NB4 (cell line): Measurements from ENCODE around the gene FAM81A.

ENCODE experiments used
- CTCF ChIP-seq: IDR thresholded peaks from one replicate; pipeline ENCODE4 v1.5.1; 2012; ENCODE audit warnings: low read depth, low read length
- MYC ChIP-seq: IDR thresholded peaks from 2 replicates; pipeline ENCODE4 v1.6.1; 2011; ENCODE audit warnings: low read depth, low read length
- POLR2A ChIP-seq: IDR thresholded peaks from 2 replicates; pipeline ENCODE4 v1.6.1; 2011; ENCODE audit warnings: mild to moderate bottlenecking; ENCODE audit not compliant: insufficient read length; ENCODE audit errors: extremely low read depth

GRCh38 chr15:59549301-59550185 is 111.6 kb downstream of the FAM81A start:
- TF ChIP-seq CTCF: no peak
- TF ChIP-seq POLR2A: no peak
- no peak for TF ChIP-seq MYC
